Fibroblast of peridontal ligament (primary cell): ENCODE results near the gene LYG2.
"Not testable (repeated sequence)": the region's sequence is repeated elsewhere in the genome, so short reads cannot be mapped to it uniquely, and the experiment has no call there.

Experiments
- DNase-seq: peaks from one replicate; pipeline ENCODE4 v3.0.0-alpha.2; 2010; ENCODE audit errors: extremely low read depth

The LYG2 gene

GRCh38 chr2:99255491-99256318 is at the start of gene LYG2:
LYG2 (minus strand) TSS chr2:99255666; CDS start chr2:99254260, 1,406 bp downstream.
- DNase-seq = no peak

- not testable (repeated sequence) for DNase-seq
These were observed 45.6 kb upstream of the LYG2 start, which contains the start of gene LYG1 for GRCh38 chr2:99301097-99301496. LYG1 (minus strand) TSS chr2:99301197; CDS start chr2:99295670, 5,527 bp downstream.

- no peak for DNase-seq
These were observed 44.1 kb upstream of the LYG2 start for GRCh38 chr2:99299580-99299979.

GRCh38 chr2:99297994-99298393 is 42.5 kb upstream of the LYG2 start:
- peak; percentile 28 for DNase-seq

GRCh38 chr2:99285526-99285925 is 30.1 kb upstream of the LYG2 start:
- DNase-seq = no peak

GRCh38 chr2:99279969-99280695 is 24.7 kb upstream of the LYG2 start:
- peak; percentile 7 for DNase-seq

- DNase-seq = peak; percentile 88
These were observed 23.4 kb upstream of the LYG2 start for GRCh38 chr2:99278793-99279291.

- DNase-seq = not testable (repeated sequence)
These were observed 22.8 kb upstream of the LYG2 start for GRCh38 chr2:99278195-99278765.

GRCh38 chr2:99275882-99276281 is 20.4 kb upstream of the LYG2 start:
- DNase-seq = no peak

- DNase-seq = no peak
These were observed 5.8 kb upstream of the LYG2 start for GRCh38 chr2:99261242-99261641.

- no peak for DNase-seq
These were observed 4.7 kb upstream of the LYG2 start for GRCh38 chr2:99260184-99260583.

GRCh38 chr2:99259465-99259864 is 4.0 kb upstream of the LYG2 start:
- DNase-seq = no peak

- no peak for DNase-seq
These were observed 1.2 kb upstream of the LYG2 start for GRCh38 chr2:99256677-99257076.

- no peak for DNase-seq
These were observed 5.5 kb downstream of the LYG2 start for GRCh38 chr2:99249951-99250350.

GRCh38 chr2:99242151-99242550 is 13.3 kb downstream of the LYG2 start:
- no peak for DNase-seq

GRCh38 chr2:99240431-99240830 is 15.0 kb downstream of the LYG2 start:
- DNase-seq = no peak

GRCh38 chr2:99238599-99238998 is 16.9 kb downstream of the LYG2 start:
- no peak for DNase-seq

- DNase-seq = not testable (repeated sequence)
These were observed 22.3 kb downstream of the LYG2 start for GRCh38 chr2:99233177-99233576.

- DNase-seq = no peak
These were observed 37.5 kb downstream of the LYG2 start for GRCh38 chr2:99217929-99218501.

- no peak for DNase-seq
These were observed 39.4 kb downstream of the LYG2 start for GRCh38 chr2:99216096-99216495.

- DNase-seq = no peak
These were observed 50.0 kb downstream of the LYG2 start for GRCh38 chr2:99205491-99205890.
